Measurements from ENCODE around the gene GAS7. TPM values are rescaled to one million over a fixed set of nuclear protein-coding genes. Genes with fewer than 3 reads are reported as not detected.

GAS7 gene
- total and polyA plus RNA-seq, 10 of the 15 experiments (the other 5 are each of a cell fraction or from before 2014, with no cell fraction given), result 2.3 to 53.4 (median 24.0) TPM

DNA sequence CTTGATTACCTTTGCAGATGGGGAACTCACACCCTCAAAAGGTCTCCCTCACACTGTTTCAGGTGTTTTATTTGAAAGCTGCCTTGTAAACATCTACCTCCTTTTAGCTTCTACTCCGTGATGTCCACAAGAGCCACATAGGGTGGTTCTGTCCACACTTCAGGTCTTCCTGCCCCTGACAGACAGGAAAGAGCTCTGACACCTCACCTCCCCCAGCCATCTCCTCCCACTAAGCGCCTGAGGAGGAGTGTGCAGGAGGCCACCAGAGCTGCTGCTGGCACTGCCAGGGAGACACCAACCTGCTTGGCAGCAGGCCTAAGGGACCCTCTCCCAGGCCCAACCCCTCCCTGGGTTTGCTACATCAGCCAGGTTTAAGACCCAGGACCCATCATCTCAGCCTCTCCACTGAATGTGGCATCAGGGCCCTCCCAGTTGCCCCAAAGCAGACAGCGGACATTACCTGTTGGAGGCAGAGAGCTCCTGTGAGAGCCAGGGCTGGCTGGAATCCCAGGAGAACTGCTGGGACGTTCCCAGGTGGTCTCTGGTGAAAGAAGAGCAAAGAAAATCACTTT lies 217.0 kb downstream of the GAS7 start (continued):
- TF ChIP-seq NRF1 (conservative IDR thresholded peaks at IDR 0.05; ENCODE audit: low read depth, low read length) (no peak), BRCA1 (IDR thresholded peaks at IDR 0.05; ENCODE audit: low read depth, low read length) (no peak), TAF1 (IDR thresholded peaks at IDR 0.05; ENCODE audit: borderline replicate concordance, low read depth, low read length) (no peak), YY1 (IDR thresholded peaks at IDR 0.05; ENCODE audit: low read depth, low read length) (no peak), POLR2A (IDR thresholded peaks at IDR 0.05; ENCODE audit: low read depth, low read length) (no peak), NFXL1 (IDR thresholded peaks at IDR 0.05; ENCODE audit: borderline replicate concordance) (no peak), IRF4 (IDR thresholded peaks at IDR 0.05; ENCODE audit: low read depth, low read length) (no peak), JUNB (IDR thresholded peaks at IDR 0.05) (no peak), ZNF207 (IDR thresholded peaks at IDR 0.05; ENCODE audit: borderline replicate concordance) (no peak), MYC (IDR thresholded peaks at IDR 0.05; ENCODE audit: insufficient read depth, insufficient read length, insufficient replicate concordance, low read length, severe bottlenecking) (no peak), HDAC2 (IDR thresholded peaks at IDR 0.05) (no peak)

DNA sequence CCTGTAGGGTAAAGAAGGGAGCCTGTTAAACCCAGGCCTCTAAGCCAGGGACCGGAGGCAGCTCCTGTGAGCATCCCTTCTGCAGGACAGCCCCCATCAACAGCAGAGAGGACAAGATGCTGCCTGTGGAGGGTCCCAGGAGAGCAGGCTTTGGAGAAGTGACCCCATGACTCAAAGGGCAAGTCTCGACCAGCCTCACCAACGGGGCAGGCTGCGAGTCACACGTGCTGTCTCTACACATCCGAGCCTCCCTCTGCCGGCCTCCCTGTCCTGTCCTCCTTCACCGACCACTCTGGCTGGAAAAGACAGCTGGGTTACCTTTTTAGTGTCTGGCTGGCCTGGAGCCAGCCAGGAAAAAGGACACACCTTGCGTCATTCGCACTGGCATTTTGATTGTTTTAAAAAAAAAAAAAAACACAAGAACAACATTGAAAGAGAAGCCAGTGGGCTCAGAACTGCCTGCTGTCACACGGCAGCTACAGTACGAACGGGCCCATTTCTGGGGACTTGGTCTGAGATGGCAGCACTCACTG lies 218.9 kb downstream of the GAS7 start:
- ChIA-PET SMC1A (ENCODE audit: uncharacterized antibody, unreplicated experiment) (no interaction called here), POLR2A (no interaction called here), RAD21 (ENCODE audit: unreplicated experiment) (no interaction called here), CTCF (no interaction called here)
- H3K36me3 ChIP-seq (ENCODE audit: control insufficient read depth in 2 of 2, insufficient read depth in 2 of 2, low read length in 1 of 2), result no peaks in the 10 kb centered on the region
- peaks cover 3% of the 10 kb centered on the region; the same call in 1 of the 2 replicates for H3K4me1 ChIP-seq (ENCODE audit: control insufficient read depth, insufficient read depth, low read length)
- ATAC-seq (no peak), DNase-seq (ENCODE audit: low read depth, low spot score) (no peak), FAIRE-seq (no peak)
- no peak overlapping the region for H3K27ac ChIP-seq (ENCODE audit: control insufficient read depth, insufficient read depth)
- no peak overlapping the region for H3K9ac ChIP-seq (ENCODE audit: control insufficient read depth, insufficient read depth, low read length)
- intact Hi-C loops (cut with micrococcal nuclease; ENCODE audit: unreplicated experiment), result no loop called here
- H4K20me1 ChIP-seq (ENCODE audit: control insufficient read depth, insufficient read depth), result no peaks in the 10 kb centered on the region
- H3K27me3 ChIP-seq (replicated peaks in 1 of 2; ENCODE audit: control insufficient read depth in 2 of 2, insufficient read depth in 2 of 2, low read length in 1 of 2), result no peaks in the 10 kb centered on the region
- no peaks in the 10 kb centered on the region for H3K9me3 ChIP-seq (replicated peaks; ENCODE audit: control insufficient read depth, insufficient read depth, low read length)
- H3K4me2 ChIP-seq (ENCODE audit: control insufficient read depth, insufficient read depth), result no peak overlapping the region
- H3K79me2 ChIP-seq (ENCODE audit: control insufficient read depth, insufficient read depth, low read length), result no peaks in the 10 kb centered on the region
- BruUV-seq (replicated peaks), result no TSS peak
- no peak overlapping the region for H3K4me3 ChIP-seq
- no peak overlapping the region for H2AFZ ChIP-seq (ENCODE audit: control insufficient read depth, low read depth, low read length)
- in situ Hi-C loops (cut with MboI), result no loop called here
- WGBS (ENCODE audit: insufficient coverage, insufficient replicate concordance, low lambda C conversion rate, missing lambda C conversion rate), result 53% methylated on average over 13 of the region's 13 CpGs
- TF ChIP-seq, protein P1, sequence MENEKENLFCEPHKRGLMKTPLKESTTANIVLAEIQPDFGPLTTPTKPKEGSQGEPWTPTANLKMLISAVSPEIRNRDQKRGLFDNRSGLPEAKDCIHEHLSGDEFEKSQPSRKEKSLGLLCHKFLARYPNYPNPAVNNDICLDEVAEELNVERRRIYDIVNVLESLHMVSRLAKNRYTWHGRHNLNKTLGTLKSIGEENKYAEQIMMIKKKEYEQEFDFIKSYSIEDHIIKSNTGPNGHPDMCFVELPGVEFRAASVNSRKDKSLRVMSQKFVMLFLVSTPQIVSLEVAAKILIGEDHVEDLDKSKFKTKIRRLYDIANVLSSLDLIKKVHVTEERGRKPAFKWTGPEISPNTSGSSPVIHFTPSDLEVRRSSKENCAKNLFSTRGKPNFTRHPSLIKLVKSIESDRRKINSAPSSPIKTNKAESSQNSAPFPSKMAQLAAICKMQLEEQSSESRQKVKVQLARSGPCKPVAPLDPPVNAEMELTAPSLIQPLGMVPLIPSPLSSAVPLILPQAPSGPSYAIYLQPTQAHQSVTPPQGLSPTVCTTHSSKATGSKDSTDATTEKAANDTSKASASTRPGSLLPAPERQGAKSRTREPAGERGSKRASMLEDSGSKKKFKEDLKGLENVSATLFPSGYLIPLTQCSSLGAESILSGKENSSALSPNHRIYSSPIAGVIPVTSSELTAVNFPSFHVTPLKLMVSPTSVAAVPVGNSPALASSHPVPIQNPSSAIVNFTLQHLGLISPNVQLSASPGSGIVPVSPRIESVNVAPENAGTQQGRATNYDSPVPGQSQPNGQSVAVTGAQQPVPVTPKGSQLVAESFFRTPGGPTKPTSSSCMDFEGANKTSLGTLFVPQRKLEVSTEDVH (IDR thresholded peaks at IDR 0.05; ENCODE audit: low read depth, partially characterized antibody), result no peak
- TF ChIP-seq BRCA1 (IDR thresholded peaks at IDR 0.05; ENCODE audit: low read depth, low read length) (no peak), MEF2B (IDR thresholded peaks at IDR 0.05; ENCODE audit: partially characterized antibody, poor library complexity, severe bottlenecking) (no peak), FOXM1 (IDR thresholded peaks at IDR 0.05; ENCODE audit: low read depth, low read length) (no peak), RAD21 (IDR thresholded peaks at IDR 0.05; ENCODE audit: insufficient read depth, low read depth, low read length) (no peak), NRF1 (conservative IDR thresholded peaks at IDR 0.05; ENCODE audit: low read depth, low read length) (no peak), ATF2 (IDR thresholded peaks at IDR 0.05; ENCODE audit: low read length) (no peak), ZNF207 (IDR thresholded peaks at IDR 0.05; ENCODE audit: borderline replicate concordance) (no peak), SRF (IDR thresholded peaks at IDR 0.05; ENCODE audit: low read depth in 2 of 2, low read length in 2 of 2) (no peak), HCFC1 (IDR thresholded peaks at IDR 0.05; ENCODE audit: low read length) (no peak), TCF3 (IDR thresholded peaks at IDR 0.05; ENCODE audit: borderline replicate concordance, insufficient read depth, low read depth, low read length) (no peak)
- TF ChIP-seq, protein P2, sequence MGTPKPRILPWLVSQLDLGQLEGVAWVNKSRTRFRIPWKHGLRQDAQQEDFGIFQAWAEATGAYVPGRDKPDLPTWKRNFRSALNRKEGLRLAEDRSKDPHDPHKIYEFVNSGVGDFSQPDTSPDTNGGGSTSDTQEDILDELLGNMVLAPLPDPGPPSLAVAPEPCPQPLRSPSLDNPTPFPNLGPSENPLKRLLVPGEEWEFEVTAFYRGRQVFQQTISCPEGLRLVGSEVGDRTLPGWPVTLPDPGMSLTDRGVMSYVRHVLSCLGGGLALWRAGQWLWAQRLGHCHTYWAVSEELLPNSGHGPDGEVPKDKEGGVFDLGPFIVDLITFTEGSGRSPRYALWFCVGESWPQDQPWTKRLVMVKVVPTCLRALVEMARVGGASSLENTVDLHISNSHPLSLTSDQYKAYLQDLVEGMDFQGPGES (IDR thresholded peaks at IDR 0.05), result no peak
